GM19324 (cell line): ENCODE results near the gene POLR3K.
"Not testable (repeated sequence)": the region's sequence is repeated elsewhere in the genome, so short reads cannot be mapped to it uniquely, and the experiment has no call there.

Source experiments
- ATAC-seq: cut with Tn5 transposase; IDR thresholded peaks from one replicate; pipeline ENCODE4 v1.9.1; 2021; ENCODE audit warnings: mild to moderate bottlenecking, moderate library complexity; ENCODE audit not compliant: unreplicated experiment, low FRiP score

Gene POLR3K

GRCh38 chr16:47234-47633 lies 6.2 kb downstream of the POLR3K start:
- no peak for ATAC-seq

- ATAC-seq = not testable (repeated sequence)
Measured at GRCh38 chr16:46510-46909, 6.9 kb downstream of the POLR3K start.

DNA sequence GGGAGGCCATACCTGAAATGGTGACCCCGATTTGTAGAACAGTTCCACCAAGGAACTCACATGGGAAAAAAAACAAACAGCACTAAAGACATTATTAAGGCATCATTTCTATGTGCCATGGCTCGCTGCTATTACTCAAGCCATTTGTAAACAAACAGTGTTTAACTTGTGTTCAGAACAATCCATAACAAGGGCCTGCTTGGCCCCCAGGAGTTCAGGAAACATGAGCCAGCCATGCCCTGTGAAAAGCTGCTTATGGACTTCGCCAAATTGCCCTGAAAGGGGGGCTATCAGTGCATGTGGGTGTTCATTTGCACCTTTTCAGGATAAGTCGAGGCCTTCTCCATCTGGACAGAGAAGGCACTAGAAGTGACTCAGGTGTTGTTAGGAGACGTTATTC lies 8.0 kb downstream of the POLR3K start:
- no peak for ATAC-seq

DNA sequence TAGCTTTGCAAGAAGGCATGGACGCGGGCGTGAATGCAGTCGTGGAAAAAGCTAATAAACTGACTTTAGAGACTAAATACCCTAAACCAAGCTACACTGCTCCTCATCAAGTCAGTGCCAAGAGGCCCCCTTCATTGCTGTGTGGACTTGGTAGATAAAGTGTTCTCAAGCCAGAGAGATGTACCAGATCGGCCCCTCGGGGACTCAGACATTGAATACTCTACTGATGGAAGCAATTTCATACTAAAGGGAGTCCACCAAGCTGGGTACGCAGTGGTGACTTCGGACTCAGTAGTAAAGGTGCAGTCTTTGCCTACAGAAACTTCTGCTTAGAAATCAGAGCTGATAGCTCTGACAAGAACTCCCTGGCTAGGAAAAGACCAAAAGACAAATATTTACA lies 8.8 kb downstream of the POLR3K start:
- no peak for ATAC-seq

- no peak for ATAC-seq
Measured at GRCh38 chr16:43294-43693, 10.1 kb downstream of the POLR3K start.

DNA sequence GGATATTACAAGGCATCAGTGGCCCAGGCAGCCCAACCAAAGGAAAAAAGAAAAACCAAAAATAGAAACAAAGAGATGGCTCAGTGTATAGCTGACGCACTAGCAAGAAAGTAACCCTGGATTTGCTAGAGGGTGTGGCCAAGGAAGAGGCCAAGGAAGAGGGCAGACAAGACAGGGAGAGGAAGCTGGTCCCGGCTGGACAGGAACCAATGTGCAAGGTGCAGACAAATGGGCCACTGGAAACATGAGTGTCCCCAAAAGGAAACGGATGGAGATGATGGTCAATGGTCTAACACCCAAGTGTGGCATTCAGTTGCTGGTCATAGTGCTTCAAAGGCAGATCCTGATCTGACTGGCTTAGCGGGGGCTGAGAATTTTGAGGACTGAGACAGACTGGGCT lies 10.7 kb downstream of the POLR3K start:
- ATAC-seq = no peak

GRCh38 chr16:42069-42457 lies 11.3 kb downstream of the POLR3K start:
- ATAC-seq = no peak

GRCh38 chr16:41439-42068 lies 11.9 kb downstream of the POLR3K start:
- ATAC-seq = no peak

- ATAC-seq = peak; percentile 51
Measured at GRCh38 chr16:38941-39892, 14.2 kb downstream of the POLR3K start.

- not testable (repeated sequence) for ATAC-seq
Measured at GRCh38 chr16:38206-38605, 15.2 kb downstream of the POLR3K start.

GRCh38 chr16:37511-37910 lies 15.9 kb downstream of the POLR3K start:
- ATAC-seq = no peak

DNA sequence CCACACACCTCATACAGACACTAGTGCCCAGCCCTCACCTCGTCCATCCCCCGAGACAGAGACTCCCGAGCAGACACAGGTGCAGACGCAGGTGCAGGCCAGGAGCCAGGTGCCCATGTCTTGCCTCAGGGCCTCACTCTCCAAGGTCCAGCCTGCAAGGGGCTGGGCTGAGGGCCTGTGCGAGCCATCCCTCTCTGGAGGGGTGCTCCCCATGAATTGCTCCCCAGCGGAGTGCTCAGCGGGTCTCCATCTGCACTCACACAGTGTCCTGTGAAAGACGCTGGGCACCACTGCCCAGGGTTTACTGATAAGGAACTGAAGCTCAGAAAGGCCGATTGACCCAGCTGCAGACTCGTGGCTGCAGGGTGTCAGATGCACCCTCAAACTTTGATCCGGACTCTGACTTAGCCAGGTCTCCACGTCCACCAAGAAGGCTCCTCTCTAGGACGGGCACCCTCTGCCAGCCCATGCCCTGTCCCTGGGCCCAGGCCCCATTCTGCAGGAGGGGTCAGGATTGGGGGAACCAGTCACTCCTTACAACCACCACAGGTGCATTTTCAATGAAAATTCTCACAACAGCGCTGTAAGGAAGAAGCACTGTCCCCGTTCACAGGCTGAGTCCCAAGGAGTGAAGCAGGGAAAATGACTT lies 16.9 kb downstream of the POLR3K start:
- no peak for ATAC-seq

DNA sequence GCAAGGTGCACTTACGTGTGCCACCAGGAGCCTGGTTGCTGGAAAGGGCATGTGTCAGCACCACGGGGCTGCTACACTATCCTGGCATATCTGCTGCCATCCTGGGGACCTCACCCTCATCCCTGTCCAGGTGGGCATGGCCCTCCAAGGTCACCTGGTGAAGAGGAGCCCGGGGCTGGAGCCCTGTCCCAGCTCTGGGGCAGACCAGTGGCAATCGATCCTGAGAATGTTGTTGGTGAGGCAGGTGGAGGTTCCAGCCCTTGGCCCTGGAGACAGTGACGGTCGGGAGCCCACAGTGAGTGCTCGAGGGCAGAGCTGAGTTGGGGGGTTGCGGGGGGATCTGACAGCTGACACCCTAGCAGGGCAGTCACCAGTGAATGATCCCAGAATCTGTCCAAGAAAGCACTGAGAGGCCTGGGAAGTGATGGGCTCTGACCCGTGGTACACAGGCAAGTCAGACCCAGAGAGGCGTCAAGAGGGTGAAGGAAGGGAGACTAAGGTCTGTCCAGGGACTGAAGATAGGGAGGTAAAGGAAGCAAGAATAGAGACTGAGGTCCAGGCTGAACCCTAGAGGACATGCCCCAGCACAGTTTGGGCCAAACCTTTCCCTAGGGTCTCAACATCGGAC lies 17.6 kb downstream of the POLR3K start:
- ATAC-seq = no peak

GRCh38 chr16:35011-35677 lies 18.3 kb downstream of the POLR3K start:
- no peak for ATAC-seq

DNA sequence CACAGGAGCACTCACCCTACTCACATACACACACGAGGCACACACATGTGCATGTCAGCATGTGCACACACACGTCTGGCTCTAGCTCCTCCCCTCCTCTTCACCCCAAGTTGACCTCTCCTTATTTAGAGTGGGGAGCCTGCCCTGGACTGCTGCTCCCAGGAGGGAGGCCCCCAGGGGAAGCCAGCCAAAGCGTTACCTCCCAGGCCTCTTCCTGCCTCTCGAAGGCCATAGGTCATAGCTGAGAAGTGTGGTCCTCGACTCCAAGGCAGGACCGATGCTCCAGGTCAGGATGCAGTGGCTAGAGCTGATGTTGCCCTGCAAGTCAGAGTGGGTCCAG lies 18.8 kb downstream of the POLR3K start:
- ATAC-seq = no peak

DNA sequence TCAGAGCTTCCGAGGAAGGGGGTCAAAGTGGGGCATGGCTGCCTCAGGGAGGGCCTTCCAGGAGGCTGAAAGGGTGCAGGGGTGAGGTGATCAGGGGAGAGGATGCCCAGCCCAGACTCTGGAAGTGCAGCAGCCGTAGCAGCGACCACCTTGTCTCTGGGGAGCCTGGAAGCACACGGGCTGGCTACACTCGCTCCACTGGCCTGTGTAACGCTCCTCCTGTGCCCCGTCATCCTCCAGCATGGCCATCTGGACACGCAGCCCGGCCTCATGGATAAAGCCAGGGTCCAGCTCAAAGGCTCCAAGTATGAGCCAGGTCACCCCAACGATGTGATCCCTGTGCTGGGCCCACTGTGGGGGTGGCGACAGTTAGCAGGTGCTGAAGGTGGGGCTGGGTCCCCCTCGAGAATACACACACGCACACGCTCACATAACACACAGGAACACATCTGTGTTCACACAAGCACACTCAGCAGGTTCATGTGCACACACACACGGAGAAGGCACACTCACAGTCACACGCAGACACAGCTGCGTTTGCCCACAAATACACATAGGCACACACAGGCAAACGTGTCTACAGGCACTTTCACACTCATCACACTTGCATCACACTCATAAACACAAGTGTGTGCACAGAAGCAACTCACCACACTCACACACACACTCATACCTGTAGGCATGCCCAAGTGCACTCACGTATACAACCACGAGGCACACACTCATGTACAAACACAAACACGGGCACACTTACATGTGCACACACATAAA lies 19.3 kb downstream of the POLR3K start:
- ATAC-seq = no peak

DNA sequence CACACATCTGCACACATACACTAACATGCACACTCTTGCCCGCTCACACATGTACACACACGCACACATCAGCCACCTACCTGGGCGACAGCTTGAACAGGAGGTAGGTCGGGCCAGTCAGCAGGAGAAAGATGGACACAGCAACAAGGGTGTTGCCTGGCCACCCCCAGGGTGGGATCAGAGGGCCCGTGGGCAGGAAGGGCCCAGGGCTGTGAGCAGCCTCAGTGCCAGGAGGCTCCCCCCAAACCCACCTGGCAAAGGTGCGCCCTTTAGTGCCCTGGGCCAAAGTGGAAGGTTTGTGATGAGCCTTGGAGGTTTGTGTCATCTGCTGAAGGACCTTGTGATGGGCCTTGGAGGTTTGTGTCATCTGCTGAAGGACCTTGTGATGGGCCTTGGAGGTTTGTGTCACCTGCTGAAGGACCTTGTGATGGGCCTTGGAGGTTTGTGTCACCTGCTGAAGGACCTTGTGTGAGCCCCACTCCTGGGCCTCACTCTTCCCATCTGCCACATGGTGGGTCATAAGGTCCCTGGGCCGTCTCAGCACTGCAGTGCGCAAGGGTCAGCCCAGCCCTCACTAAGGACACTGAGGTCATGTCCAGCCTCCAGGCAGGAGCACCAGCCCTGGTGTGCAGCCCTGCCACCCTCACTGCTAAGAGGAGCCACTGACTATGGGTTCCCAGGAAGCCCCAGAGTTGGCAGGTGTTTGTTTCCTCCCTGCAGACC lies 20.1 kb downstream of the POLR3K start:
- ATAC-seq = not testable (repeated sequence)

DNA sequence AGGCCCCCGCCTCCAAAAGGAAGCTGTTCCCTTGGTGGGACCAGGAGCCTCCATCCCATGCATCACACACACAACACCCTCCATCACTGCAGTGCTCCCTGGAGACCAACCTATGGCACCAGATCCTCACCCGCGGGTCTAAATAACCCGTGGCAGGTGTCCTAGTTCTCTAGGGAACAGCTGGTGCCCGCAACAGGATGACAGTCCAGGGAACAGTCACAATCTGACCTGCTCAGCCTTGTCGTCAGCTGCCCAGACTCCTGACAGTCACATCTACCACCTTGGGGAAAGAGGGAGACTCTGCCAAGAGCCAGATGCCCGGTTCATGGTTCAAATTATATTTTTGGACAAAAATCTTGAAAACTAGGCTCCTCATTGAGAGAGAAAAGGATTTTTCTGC lies 22.8 kb downstream of the POLR3K start:
- not testable (repeated sequence) for ATAC-seq

DNA sequence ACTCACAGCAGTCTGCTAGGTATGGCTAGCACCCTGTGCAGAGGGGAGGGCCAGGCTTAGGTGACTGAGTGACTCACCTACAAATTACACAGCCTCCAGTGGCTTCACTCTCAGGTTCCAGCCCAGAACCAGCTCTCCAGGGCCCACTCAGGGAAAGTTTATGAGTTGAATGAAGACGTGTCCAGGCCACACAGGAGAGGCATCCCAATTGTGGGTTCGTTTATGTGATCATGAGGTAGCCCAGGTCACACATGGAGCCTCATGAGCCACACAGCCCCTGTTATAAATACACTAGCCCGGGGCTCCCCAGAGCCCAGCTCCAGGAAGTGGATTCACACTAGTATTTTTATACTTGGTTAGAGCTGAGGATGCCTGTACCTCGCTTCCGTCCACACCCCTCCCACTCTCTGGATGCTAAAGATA lies 27.5 kb downstream of the POLR3K start:
- not testable (repeated sequence) for ATAC-seq
